ENCODE data around the gene KHDRBS1.
"Not testable (repeated sequence)": the region's sequence is repeated elsewhere in the genome, so short reads cannot be mapped to it uniquely, and the experiment has no call there.

The KHDRBS1 gene

DNA sequence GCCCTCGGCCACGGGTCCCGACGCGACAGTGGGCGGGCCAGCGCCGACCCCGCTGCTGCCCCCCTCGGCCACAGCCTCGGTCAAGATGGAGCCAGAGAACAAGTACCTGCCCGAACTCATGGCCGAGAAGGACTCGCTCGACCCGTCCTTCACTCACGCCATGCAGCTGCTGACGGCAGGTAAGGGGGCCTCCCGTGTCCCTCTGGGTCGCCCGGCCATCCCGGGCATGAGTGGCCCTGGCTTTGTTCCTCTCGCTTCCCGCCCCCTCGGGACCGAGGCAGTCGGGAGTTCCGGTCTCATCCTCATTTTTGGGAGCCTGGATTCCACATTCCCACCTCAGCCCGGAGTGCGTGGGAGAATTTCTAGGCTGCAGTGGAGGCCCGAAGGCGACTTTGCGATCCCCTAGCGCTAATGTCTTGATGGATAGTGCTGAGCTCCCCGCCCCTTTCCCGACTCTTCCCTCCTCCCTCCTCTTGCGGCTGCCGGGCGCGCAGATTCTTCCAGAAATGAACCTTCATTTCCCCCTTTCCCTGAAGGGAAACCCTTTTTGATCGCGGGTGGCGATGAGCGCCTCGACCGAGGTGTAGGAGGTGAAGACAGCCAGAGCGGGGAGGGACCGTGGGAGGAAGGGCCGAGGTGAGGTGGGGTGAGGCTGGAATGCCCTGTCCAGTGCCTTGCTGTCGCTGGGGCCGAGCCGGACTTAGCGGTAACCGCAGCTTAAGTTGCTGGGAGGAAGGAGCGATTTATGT lies 705 bp downstream of the KHDRBS1 start:
- DNase-seq (ENCODE audit: low read depth) = peak; percentile 8

DNA sequence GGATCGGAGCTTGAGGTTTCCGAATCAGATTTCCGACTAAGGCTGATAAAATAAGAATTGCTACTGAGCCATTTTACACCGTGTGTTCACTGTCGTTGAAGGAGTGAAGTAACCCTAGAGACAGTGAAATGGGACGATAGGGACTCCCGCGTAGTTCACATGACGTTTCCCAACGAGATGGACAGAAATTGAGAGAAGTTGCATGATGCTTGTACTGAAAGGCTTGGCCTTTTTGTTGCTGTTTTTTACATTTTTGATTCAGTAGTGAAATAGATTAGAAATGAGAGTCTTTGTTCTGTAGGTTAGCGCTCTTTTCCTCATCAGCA lies 1.2 kb downstream of the KHDRBS1 start:
- no peak for DNase-seq (ENCODE audit: low read depth)

DNA sequence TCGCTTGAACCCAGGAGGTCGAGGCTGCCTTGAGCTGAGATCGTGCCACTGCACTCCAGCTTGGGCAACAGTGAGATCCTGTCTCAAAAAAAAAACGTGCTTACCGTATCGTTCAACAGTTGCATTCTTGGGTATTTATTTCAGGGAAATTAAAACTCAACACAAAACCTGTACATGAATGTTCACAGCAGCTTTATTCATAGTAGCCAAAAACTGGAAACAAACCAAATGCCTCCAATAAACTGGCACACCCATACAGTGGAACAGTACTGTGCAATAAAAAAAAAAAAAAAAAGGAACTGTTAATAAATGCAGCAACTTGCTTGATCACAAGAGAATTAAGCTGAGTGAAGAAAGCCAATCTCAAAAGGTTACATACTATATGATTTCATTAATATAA lies 6.7 kb downstream of the KHDRBS1 start:
- no peak for DNase-seq (ENCODE audit: low read depth)

DNA sequence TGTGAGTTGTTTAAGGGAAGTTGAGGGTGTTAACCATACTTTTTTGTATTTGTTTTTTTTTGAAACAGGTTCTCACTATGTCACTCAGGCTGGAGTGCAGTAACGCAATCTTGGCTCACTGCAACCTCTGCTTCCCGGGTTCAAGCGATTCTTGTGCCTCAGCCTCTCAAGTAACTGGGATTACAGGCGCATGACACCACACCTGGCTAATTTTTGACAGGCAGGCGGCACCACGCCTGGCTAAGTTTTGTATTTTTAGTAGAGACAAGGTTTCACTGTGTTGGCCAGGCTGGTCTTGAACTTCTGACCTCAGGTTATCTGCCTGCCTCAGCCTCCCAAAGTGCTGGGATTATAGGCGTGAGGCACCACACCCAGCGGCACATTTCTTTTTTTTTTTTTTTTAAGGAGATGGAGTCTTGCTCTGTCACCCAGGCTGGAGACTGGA lies 7.9 kb downstream of the KHDRBS1 start:
- DNase-seq (ENCODE audit: low read depth) = not testable (repeated sequence)

DNA sequence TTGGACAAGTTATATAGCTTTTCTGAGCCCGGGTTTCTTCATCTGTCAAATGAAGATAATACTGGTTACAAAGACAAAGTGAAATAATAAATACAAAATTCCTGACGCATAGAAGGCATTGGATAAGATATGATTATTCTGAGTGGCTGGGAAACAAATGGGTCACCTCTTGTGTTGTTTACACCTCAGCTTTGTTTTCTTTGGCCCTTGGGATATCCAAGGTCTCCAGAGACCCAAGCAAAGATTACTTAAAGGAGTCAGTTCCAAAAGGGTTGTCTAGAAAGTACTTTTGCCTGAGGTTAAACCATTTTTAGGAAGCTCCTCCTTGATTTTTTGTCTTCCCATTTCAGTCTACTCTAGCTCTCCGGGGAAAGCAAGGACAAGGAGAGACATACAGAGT lies 9.7 kb downstream of the KHDRBS1 start:
- DNase-seq (ENCODE audit: low read depth) = no peak

DNA sequence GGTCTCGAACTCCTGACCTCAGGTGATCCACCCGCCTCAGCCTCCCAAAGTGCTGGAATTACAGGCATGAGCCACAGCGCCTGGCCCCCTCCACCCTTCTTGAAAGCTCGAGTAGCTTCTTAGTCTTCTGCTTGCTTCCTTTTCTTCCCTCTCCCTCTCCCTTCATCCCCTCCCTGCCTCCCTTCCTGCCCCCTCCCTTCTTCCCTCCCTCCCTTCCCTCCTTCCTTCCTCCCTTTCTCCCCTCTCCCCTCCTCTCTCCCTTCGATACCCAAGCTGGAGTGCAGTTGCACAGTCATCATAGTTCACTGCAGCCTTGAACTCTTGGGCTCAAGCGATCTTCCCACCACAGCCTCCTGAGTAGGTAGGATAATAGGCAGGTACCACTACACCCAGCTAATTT lies 11.8 kb downstream of the KHDRBS1 start:
- DNase-seq (ENCODE audit: low read depth) = no peak

DNA sequence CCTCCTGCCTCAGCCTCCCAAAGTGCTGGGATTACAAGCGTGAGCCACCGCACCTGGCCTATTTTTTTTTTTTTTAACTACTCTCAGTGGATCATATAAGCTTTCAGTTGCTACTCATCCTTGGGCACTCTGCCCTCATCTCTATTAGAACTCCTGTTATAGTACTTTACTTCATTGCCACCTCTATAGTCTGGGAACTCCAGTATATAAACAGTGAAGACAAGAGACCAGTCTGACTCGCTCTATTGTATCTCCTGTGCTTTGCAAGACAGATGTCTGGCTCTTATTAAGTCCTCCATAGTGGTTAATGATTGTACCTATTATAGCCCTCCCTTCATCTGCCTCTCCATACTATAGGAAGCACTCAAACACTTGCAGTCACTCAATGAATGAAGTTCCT lies 15.1 kb downstream of the KHDRBS1 start:
- DNase-seq (ENCODE audit: low read depth) = no peak

DNA sequence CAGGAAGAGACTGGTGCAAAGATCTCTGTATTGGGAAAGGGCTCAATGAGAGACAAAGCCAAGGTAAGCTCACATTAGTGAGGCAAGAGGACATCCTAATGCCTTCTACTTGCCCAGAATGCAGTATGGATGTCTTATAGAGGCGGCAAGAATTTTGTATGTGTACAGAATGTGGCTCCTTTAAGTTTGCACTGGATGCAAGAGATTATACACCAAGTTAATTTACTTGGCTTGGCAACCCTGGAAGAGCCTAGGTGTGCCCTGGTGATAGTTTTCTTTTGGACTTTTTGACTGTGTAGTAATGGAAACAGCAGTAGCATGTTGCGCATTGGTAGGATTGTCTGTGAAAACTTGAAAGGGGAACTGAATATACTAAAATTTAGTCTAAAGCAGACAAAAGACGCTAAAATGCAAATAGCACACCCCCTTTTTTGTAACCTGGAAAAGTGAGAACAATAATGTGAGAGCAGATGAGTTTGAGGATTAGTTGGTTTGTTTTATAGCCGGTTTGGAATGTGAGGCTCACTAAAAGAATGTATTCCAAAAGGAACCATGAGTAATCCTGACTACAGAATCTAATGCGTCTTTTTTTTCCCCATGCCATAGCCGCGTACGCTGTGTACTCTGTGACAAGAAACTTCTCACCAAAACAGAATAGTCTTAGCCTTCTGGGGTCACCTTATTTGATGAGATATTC lies 18.1 kb downstream of the KHDRBS1 start:
- no peak for DNase-seq (ENCODE audit: low read depth)

DNA sequence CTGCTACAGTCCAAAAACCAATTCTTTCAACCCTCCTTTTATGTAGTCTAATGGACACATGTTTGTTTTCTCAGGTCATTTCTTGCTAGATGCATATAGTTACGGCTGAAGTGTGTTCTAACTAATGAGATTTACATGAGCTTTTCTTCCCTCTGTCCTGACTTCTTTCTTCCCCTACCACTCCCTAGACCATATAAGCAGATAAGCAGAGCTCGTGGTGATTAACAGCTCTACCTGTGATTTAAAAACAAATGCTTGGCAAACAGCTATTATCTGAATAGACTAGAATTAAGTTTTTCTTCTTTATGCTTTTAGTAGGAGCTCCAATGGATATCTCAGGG lies 18.6 kb downstream of the KHDRBS1 start:
- DNase-seq (ENCODE audit: low read depth) = no peak

DNA sequence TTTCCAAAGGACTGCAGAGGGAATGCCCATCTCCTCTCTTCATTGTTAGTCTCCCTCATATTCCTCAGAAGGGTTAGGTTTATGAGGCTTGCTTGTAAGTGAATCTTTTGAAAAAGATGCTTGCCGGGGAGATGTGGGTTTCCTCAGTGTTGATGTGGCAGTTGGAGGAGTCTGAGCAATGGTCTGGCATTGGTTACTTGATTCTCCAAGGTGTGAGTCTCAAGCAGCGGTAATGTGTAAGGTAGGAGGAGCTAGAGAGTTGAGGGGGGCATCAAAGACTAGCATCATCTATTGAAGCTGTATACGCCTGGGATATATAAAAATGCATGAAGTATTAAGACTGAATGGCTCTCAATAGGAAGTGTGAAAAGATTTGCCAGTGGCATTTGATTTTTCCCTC lies 21.5 kb downstream of the KHDRBS1 start:
- no peak for DNase-seq (ENCODE audit: low read depth)

DNA sequence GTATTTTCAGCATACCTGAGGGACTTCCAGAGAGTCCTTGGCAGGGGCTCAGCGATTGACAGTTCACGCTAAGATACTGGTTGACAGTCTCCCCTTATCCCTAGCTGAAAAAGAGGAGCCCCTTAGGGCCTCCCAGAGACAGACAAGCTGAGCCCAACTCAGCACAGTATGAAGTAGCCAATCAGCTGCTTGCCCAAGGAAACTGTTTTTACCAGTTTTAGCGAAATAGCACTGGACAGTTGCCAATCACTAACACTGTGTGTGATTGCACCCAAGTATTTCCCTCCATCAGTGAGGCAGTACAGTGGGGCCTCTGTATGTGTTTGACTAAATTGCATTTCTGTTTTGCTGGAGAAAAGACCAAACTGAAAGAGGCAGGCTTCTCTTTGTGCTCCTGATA lies 27.0 kb downstream of the KHDRBS1 start:
- no peak for DNase-seq (ENCODE audit: low read depth)

DNA sequence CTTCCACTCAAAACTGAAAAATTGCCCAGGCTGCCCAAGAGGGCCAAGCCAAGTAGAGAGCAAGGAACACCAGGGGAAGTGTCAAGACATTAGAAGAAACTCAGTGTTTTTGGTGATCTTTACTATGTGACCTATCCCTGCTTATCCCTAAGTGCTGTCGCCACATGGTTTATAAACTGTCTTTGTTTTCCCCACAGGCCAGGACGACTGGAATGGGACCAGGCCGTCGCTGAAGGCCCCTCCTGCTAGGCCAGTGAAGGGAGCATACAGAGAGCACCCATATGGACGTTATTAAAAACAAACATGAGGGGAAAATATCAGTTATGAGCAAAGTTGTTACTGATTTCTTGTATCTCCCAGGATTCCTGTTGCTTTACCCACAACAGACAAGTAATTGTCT lies 28.7 kb downstream of the KHDRBS1 start:
- no peak for DNase-seq (ENCODE audit: low read depth)

DNA sequence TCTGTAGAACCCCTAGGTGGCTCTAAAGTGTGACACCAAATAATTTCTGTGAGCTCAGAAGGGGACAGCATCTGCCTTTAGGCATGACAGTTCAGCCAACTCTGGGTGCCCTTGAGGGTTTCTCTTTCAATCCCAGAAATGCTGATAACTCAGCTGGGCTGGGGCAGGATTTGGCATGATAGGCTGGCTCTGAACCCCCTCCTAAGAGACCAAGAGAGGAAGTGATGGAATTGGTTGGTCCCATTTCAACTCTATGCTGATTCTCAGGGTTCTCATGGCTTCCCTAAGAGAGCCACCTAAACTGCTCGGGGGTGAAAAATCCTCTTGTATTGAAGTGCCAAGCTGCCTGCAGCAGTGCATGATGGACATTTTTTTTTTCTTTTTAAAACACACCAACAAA lies 30.6 kb downstream of the KHDRBS1 start:
- DNase-seq (ENCODE audit: low read depth) = no peak

DNA sequence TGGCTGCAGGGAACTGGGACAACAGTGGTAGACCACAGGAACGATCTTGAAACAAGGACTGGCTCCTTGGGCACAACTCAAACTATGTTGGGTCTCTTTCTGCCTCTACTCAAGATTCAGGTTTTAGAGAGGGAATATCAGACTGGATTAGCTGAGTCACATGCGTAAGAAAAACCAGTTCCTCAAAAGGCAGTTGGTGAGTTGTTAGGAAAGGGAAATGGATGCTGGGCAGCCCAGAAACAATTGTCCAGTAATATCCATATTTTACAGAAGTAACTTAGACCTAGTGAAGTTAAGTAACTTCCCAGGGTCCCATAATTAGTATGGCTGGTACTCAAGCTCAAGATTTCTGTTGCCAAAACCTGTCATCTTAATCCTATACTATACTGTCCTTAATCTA lies 32.1 kb downstream of the KHDRBS1 start:
- DNase-seq (ENCODE audit: low read depth) = no peak

DNA sequence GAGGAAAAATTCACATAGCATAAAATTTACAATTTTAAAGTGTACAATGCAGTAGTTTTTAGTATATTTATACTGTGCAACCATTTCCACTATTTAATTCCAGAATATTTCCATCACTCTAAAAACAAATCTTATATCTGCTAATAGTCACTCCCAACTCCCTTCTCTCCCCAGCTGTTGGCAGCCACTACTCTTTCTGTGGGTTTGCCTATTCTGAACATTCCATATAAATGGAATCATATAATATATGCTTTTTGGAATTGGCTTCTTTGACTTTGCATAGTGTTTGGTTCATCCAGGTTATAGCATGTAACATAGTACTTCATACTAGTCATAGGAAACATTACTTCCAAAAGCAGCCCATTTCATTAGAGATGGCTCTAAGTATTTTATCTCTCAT lies 34.0 kb downstream of the KHDRBS1 start:
- no peak for DNase-seq (ENCODE audit: low read depth)

DNA sequence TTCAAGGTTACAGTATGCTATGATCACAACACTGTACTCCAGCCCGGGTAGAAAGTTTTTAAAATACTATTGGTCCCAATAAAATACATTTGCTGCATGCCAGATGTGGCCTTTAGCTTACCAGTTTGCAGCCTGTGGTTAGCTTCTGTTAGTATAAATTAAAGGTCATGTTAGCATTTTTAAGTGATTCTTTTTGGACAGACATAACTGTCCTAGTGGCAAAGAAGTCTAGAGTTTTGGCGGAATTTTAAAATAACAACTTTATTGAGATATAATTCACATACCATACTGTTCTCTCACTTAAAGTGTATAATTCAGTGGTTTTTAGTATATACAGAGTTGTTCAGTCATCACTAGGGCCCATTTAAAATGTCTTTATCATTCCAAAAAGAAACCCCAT lies 34.8 kb downstream of the KHDRBS1 start:
- DNase-seq (ENCODE audit: low read depth) = no peak

DNA sequence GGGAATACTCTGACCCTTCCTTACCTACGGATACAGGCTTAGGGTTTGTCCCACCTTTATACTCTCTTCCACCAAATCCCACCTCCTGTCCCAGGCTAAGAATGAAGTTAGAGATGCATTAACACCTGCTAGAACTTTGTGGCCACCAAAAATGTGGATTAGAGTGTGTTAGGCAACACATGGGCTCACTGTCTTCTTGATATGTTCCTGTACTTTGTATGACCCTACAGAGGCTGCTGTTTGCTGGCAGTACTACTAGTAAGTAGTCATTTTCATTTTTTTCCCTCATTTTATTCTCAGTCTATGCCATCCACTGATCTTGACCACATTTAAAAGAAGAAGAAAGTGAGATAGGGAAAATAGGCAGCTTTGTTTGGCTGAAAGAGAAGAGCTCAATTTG lies 38.0 kb downstream of the KHDRBS1 start:
- no peak for DNase-seq (ENCODE audit: low read depth)

DNA sequence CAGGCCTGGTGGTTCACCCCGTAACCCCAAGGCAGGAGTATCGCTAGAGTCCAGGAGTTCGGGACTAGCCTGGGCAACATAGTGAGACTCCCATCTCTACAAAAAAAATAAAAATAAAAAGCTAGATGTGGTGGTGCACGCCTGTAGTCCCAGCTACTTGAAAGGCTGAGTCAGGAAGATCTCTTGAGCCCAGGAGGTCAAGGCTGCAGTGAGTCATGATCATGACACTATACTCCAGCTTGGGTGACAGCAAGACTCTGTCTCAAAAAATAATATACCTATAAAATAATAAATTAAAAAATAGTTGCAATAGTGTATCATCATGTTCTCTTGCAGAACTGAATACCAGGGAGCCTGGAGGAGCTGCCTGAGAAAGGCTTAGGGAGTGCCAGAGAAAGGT lies 39.2 kb downstream of the KHDRBS1 start:
- no peak for DNase-seq (ENCODE audit: low read depth)

DNA sequence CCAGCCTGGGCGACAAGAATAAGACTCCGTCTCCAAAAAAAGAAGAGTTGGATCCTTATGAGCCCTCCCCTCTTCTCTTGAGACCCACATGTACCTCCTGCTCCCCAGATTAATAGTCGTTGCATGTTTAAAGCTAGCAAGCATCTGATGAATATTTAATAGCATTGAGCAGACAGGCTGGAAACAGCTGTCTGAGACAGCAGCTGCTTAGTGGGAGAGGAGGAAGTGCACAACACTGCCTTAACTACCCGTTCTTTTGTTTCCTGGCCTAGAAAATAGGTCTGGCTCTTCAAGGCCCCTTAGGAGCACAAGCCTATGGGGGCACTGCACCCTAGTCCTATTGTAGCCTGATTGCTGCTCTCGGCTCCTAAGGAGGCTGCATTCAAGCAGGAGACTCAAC lies 41.7 kb downstream of the KHDRBS1 start:
- no peak for DNase-seq (ENCODE audit: low read depth)

DNA sequence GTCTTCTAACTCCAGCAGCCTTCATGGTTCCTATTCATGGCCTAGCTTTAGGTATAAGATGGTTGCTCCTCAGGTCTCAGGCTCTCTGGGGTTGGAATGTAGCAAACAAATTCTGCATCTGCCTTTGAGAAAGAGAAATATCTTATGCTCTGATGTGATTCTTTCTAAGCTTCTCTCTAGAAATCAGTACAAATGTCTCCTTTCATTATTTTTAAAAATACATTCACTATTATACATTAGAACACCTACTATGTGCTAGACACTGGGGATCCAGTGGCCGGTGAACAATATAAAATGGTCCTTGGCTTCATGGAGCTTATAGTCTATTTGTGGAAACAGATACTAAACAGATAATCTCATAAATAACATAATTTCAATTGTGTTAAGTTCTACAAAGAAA lies 42.9 kb downstream of the KHDRBS1 start:
- DNase-seq (ENCODE audit: low read depth) = no peak

DNA sequence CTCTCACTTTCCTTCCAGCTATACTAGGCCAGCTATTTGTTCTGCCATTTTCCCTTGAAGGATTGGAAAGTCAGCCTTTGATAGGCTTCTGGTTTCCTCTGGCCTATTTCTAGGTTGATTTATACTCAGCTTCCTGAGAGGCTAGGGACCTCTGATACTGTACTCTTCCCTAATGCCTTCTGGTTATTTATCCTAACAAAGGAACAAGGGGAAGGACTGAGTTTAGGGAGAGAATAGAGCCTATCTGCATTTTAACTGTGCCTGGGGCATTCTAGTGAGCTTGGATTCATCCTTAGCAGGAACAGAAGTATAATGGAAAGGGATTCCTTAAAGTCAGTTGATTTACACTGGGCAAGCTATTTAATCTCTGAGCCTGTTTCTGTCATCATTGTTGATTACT lies 47.2 kb downstream of the KHDRBS1 start:
- DNase-seq (ENCODE audit: low read depth) = no peak

DNA sequence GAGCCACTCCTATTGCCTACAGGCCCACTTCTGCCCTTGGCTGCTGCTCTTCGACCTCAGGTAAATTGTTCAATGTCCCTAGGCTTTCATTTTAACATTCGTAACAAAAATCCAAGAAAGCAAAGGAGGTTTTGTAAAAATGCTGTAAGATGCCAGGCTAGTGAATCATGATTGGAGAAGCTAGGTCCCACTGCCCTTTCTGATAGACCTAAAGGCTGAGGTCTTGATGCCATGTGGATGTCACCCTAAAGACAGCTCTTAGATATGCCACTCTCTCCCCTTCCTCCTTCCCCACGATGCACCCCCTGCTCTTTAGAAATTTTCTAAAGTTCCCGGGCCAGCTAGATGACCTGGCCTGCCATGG lies 49.2 kb downstream of the KHDRBS1 start:
- no peak for DNase-seq (ENCODE audit: low read depth)

DNA sequence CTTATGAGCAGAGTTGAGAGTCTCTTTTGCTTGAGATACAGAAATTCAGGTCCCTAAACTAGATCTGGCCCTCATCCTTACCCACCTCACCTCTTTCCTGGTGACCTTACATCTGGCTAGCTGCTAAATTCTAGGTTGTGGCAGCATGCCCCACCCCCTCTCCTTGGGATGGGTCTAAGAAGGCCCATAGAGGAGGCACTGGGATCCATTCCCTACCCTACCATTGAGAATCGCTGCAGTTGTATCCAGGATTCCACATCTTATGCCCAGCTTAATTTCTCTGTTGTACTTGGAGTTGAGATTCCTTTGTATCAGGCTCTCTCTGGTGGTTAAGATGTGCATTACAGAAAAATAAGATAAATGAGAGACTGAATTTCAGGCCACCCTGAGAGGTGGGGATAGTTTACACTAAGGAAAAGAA lies 49.6 kb downstream of the KHDRBS1 start:
- no peak for DNase-seq (ENCODE audit: low read depth)
